TTC549 (cell line): ENCODE results near the gene CHST3.
"Not testable (repeated sequence)": the region's sequence is repeated elsewhere in the genome, so short reads cannot be mapped to it uniquely, and the experiment has no call there.

Experiments
- FAIRE-seq: peaks from 2 replicates; lab custom pipeline; 2012; peaks lifted over from hg19 to GRCh38; lab: Jason Lieb, UNC

The CHST3 gene

DNA sequence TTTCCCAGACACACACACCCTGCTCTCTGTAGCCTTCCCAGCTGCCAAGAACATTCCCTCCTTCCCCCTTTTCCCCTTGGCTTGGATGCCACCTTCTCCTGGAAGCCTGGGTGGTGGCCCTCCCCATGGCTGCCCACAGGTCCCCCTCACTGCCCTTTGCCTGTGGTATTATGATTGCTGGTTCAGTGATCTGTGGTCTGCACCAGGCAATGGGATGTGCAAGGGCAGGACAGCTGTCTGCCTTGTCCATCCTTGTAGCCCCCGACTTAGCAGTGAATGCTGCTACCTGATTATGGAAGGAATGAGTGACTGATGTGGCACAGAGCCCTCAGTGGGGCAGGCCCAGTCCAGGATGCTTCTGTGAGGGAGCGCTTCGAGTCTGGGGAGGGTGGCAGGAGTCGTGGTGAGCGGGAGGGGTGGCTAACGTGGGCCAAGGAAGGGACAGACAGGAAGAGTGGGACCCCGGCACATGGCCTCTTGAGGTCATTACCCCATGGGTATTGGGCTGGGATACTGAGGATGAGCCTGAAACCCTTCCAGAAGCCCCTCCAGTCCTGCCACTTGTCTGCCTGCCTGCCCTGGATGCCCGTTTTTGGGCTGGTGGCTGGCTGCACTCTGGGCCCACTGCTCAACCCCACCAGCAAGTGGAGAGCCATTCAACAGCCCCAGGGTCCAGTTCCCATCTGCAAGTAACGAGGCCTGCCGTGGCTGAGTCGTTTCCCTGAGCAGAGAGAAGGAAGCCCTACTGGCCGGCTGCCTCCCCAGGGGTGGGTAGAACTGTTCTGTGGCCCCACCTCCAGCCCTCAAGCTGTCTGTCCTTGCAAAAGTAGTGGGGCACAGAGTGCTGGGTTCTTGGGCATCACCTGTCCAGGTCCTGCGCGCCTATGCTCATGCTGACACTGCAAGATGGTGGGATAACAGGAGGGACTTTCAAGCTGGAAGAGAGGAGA is 8.8 kb downstream of the CHST3 start:
- FAIRE-seq, result no peak

DNA sequence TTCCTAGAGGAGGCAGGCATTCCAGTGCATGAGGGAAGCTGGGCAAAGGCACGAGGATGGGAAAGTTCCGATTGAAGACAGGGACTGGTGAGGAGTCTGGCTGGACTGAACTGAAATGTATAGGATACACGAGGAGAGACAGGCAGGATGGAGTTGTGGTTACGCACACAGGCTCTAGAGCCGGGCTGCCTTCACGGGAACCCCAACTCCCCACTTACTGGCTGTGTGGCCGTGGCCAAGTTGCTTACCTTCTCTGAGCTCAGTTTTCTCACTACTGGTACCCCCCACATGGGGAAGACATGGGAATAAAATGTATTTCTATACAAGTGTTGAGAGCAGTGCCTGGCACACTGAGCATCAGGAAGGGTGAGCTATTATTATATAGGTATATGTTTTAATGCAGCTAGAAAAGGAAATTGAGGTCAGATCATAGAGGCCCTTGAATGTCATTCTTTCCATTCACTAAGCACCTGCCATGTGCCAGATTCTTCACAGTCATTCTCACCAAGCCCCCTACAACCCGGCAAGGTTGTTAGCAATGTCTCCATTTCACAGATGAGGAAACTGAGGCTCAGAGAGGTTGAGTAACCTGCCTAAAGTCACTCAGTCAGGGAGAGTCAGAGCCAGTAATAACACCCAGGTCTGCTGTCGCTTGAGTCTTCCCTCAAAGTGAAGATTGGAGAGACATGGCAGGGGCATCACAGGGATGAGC is 9.7 kb downstream of the CHST3 start:
- FAIRE-seq, result no peak

DNA sequence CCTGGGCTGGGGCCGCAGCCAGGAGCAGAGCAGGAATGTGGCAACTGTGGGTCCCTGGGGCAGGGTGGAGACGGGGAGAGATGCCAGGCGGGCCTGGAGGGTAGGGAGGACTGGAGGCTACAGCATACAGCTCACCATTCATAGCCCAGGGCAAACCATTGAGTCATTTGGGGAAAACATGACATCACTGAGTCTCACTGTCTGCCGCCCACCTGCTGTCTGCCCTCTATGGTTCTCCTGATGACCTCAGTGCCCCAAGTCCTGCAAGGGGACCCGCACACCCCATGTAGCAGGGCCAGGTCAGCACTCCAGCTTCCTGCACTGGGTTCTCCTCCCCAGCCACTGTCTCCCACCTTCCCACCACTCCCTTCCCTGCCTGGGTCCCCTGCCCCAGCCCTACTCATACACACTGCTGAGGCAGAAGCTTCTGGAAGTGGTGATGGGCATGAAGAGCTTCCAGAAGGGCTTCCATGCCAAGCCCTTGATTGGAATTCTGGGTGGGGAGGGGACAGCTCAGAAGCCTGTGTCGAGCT is 10.4 kb downstream of the CHST3 start:
- no peak for FAIRE-seq

GRCh38 chr10:71975087-71975870 is 11.1 kb downstream of the CHST3 start:
- no peak for FAIRE-seq

- no peak for FAIRE-seq
Observed at GRCh38 chr10:71975871-71976725, 11.9 kb downstream of the CHST3 start.

GRCh38 chr10:71977614-71977903 is 13.4 kb downstream of the CHST3 start:
- not testable (repeated sequence) for FAIRE-seq

DNA sequence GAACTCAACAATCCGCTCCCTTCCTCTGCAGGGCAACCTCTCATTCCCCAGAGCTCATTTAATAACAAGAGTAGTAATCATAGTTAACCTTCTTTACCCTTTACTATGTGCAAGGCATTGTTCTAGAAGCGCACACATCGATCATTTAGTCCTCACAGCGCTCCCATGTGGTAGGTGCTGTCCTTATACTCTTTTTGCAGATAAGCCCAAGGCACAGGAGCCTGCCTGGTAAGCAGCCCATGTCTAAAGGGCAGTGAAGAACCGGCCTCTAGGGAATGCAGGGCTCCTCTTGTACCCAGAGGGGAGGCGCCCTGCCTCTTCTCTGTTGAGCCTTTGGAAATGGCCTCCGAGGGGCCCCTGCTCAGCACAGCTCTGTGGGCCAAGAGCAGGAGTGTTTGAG is 14.3 kb downstream of the CHST3 start:
- no peak for FAIRE-seq

GRCh38 chr10:71978988-71979691 is 14.9 kb downstream of the CHST3 start:
- FAIRE-seq, result no peak

DNA sequence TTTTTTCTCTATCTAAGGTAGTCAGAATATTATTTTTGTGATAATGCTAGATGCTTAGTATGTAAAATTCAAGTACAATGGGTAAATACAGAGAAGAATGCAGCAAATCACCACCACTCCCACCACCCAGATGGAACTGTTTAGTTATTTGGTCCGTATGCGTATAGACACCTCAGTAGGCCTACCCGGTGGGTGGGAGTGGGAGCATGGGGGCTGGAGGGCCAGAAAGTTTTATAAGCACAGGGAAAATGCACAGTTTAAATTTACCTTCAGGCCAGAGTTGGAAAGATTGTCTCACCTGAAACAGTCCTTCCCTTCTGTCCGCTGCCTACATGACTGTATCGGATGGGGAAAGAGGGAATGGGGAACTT is 15.5 kb downstream of the CHST3 start:
- FAIRE-seq, result no peak

DNA sequence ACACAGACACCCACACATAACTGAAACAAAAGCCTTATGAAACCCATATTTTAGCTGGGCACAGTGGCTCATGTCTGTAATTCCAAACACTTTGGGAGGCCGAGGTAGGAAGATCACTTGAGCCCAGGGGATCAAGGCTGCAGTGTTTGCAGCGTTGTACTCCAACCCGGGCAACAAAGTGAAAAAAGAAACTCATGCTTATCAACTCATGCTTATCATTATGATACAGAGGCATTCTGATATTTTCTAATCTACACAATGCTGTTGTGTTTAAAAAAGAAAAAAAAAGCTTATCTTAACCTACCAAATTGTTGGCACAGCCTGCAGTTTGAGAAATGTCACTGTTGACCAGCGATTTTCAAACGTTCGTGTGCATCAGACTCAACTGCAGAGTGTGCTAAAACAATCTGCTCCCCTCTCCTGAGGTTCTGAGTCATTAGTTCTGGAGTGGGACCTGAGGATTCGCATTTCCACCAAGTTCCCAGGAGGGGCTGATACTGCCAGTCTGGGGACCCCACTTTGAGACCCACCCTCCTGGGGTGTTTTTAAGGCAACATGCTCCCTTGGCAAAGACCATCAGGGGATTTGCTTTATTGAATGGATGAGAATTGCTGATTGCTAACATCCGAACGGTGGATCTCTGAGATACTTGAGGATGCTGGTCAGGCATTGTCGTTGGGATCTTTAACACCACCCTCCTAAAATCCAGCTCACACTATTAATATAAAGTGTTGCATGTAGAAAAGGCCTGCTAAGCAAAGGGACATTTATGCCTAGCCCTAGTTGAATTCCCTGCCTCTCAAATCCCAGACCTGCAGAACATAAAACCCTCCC is 16.2 kb downstream of the CHST3 start:
- FAIRE-seq, result no peak

DNA sequence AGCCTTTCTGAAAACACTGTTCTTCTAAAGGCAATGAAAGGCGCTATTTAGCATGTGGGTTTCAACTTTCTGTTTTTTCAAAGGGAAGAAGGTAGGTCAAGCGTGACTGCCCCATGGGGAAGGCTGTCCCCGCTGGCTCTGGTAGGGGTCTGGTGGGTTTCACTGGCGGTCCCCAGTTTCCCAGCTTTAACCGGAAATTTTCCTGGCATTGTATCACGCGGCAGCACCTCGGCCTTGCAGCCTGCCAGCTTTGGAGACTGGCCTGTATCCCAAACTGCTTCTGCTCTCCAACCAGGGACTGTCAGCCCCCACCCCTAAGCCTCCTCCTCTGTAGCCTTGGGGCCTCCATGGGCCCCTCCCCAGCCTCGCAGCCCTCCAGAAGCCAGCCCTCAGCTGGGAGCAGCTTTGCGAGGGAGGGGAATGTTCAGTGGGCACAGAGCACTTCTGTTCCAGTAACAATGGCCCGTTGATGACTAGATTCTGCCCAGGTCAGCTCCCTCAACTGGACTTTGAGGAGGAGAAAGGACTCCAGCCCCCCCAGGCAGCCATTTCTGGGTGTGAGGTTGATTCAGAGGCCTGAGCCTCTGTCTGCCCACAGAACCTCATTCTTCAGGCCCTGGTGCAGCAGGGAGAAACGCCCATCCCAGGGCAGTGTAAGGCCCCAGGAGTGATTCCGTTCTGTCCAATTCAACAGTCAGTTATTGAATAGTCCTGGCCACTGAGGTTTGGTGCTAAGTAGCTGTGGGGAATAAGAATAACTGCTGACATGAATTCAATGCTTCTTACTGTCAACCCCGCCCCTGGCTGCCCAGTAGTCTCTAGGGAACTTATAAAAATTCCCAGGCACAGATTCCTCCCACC is 17.1 kb downstream of the CHST3 start:
- no peak for FAIRE-seq

DNA sequence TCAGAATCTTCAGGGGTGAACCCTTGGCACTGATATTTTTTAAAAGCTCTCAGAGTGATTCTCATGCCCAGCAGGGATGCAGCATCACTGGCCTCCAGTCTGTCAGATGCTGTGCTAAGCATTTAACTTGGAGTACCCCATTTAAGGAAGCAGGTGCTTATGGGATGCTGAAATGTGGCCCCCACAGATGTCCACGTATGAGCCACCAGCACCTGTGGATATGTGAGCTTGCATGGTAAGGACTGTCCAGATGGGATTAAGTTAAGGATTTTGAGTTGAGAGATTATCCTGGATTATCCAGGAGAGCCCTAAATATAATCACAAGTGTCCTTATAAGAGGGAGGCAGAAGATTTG is 17.7 kb downstream of the CHST3 start:
- FAIRE-seq, result no peak

GRCh38 chr10:71982269-71983178 is 18.3 kb downstream of the CHST3 start:
- no peak for FAIRE-seq

DNA sequence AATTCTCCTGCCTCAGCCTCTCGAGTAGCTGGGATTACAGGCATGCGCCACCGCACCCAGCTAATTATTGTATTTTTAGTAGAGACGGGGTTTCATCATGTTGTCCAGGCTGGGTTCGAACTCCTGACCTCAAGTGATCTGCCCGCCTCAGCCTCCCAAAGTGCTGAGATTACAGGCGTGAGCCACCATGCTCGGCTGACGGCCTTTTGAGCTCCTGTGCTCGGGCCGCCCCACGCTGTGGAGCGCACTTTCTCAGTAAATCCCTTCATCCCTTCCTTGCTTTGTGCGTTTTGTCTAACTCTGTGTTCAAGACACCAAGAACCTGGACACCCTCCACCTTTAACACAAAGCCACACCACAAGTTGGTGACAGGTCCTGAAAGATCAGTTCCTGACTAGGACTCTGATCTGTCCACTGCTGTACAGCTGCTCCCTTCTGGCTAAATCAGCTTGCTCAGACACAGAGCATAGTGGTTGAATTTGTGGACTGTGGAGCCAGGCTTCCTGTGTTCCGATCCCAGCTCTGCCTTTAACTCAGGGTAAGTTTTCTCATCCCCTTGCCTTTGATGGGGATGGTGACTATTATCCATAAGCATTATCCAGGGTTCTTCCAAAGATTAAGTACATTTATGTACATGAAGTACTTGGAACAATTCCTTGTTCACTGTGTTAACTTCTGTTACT is 20.1 kb downstream of the CHST3 start:
- no peak for FAIRE-seq

- no peak for FAIRE-seq
Observed at GRCh38 chr10:71984809-71985388, 20.7 kb downstream of the CHST3 start.

GRCh38 chr10:71985542-71986250 is 21.5 kb downstream of the CHST3 start:
- no peak for FAIRE-seq

GRCh38 chr10:71988895-71989294 is 24.7 kb downstream of the CHST3 start:
- FAIRE-seq, result not testable (repeated sequence)
